Sigmoid colon (tissue), 7 donors: ENCODE measurements around the gene RHBDL2. TPM values are rescaled to one million over a fixed set of nuclear protein-coding genes. Genes with fewer than 3 reads are reported as not detected.

Experiments
- DNase-seq: peaks from one replicate; pipeline ENCODE4 v3.0.0-alpha.2; 2019
- H3K27ac ChIP-seq, 4 donors: fragments of 200-600 bp; sonication (generic); one replicate each; pipeline ENCODE4 v1.5.1; 2016 to 2019; ENCODE audit warnings: mild to moderate bottlenecking in 1 of 4
- H3K27me3 ChIP-seq, 3 donors: fragments of 200-600 bp; sonication (generic); one replicate each; pipeline ENCODE4 v1.5.1; 2019; ENCODE audit warnings: mild to moderate bottlenecking in 1 of 3
- H3K36me3 ChIP-seq, 4 donors: fragments of 200-600 bp; sonication (generic); one replicate each; pipeline ENCODE4 v1.5.1; 2016 to 2019
- H3K4me1 ChIP-seq, 4 donors: fragments of 200-600 bp; sonication (generic); one replicate each; pipeline ENCODE4 v1.5.1; 2017 to 2019
- H3K4me3 ChIP-seq, 4 donors: fragments of 200-600 bp; sonication (generic); one replicate each; pipeline ENCODE4 v1.5.1; 2017 to 2019; ENCODE audit warnings: mild to moderate bottlenecking in 2 of 4, moderate library complexity in 1 of 4
- H3K9me3 ChIP-seq, 4 donors: fragments of 200-600 bp in 3 of 4; sonication (generic) in 3 of 4; one replicate each; pipeline versions ENCODE4 v1.5.1 to v1.6.1; 2013 to 2019
- CTCF ChIP-seq, 4 experiments: fragments of 450-650 bp in 3 of 4; fragments of 200-600 bp in 1 of 4; IDR thresholded peaks; one replicate each; pipeline ENCODE4 v1.5.1; 2016 to 2019; ENCODE audit warnings: antibody characterized with exemption in 4 of 4, mild to moderate bottlenecking in 3 of 4, moderate library complexity in 2 of 4
- EP300 ChIP-seq, 4 donors: sonication (generic); formaldehyde crosslinking; IDR thresholded peaks; one replicate each; pipeline ENCODE4 v1.6.1; 2017; ENCODE audit warnings: antibody characterized with exemption in 4 of 4
- POLR2A ChIP-seq, 2 donors: fragments of 450-650 bp; IDR thresholded peaks; one replicate each; pipeline ENCODE4 v1.6.1; 2016; ENCODE audit warnings: antibody characterized with exemption in 2 of 2, mild to moderate bottlenecking in 2 of 2, moderate library complexity in 2 of 2
- POLR2AphosphoS5 ChIP-seq, 4 donors: sonication (generic); formaldehyde crosslinking; IDR thresholded peaks; one replicate each; pipeline ENCODE4 v1.6.1; 2017; ENCODE audit warnings: antibody characterized with exemption in 4 of 4
- WGBS, 2 donors: extraction: QIAGEN DNeasy Blood & Tissue Kit; methylation state at CpG; one replicate each; pipeline ENCODE4 v1.1.7; 2013; 5-methylcytosine and 5-hydroxymethylcytosine counted together
- intact Hi-C: fragments of 100-400 bp; cut with DNase I; formaldehyde crosslinking; loops from one replicate; pipeline ENCODE4 v1.15.1; 2023
- polyA plus RNA-seq, 3 donors: library from polyadenylated mRNA; stranded (reverse); fragments of 200-250 nt; gene quantifications; one replicate each; pipeline ENCODE4 v1.2.3, GENCODE V29; 2013
- total RNA-seq, 4 donors: library from RNA; depleted of rRNA; stranded (reverse); fragments of >200 nt; gene quantifications; one replicate each; pipeline ENCODE4 v1.1.0, GENCODE V29; 2016
- donor health status: healthy with polysubstance abuse.
- donor health status: Bipolar disorder and iron deficiency.
- donor health status: healthy.

The RHBDL2 gene
- total and polyA plus RNA-seq, 7 donors, result 0.55 to 24.9 (median 7.1) TPM; not detected in 3

DNA sequence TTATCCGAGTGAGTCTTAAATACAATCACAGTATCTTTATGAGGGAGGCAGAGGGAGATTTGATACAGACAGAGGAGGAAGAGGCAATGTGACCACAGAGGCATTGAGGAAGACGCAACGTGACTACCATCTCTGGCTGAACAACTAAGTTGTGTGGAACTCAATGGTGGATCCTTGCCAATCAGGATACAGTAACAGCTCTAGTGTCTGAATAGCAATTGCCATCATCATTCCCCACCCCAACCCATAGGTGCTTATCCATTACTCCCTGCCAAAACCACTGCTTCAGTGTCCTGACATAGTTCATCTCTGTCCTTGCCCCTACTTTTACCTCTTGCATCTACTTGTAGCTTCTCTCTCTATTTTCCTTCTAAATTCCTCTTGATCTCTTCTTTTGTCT lies 20.5 kb upstream of the RHBDL2 start:
- no peak for DNase-seq
- intact Hi-C loops, result no loop called here

GRCh38 chr1:38958967-38959366 lies 17.3 kb upstream of the RHBDL2 start:
- no peaks in the 10 kb centered on the region for H3K4me1 ChIP-seq
- intact Hi-C loops, result no loop called here
- no peaks in the 10 kb centered on the region for H3K9me3 ChIP-seq
- H3K36me3 ChIP-seq, result no peaks in the 10 kb centered on the region
- no peak for DNase-seq
- TF ChIP-seq EP300 (IDR thresholded peaks at IDR 0.05) (no peak), POLR2AphosphoS5 (IDR thresholded peaks at IDR 0.05) (no peak), POLR2A (IDR thresholded peaks at IDR 0.05) (no peak), CTCF (IDR thresholded peaks at IDR 0.05) (no peak)
- H3K4me3 ChIP-seq, result no peak overlapping the region
- 93 to 98% methylated on average over 2 of the region's 2 CpGs for whole genome bisulfite sequencing, 2 donors
- H3K27ac ChIP-seq, result no peak overlapping the region
- no peaks in the 10 kb centered on the region for H3K27me3 ChIP-seq

More for the DNA sequence above, 20.5 kb upstream of the RHBDL2 start:
- Histone ChIP-seq H3K27me3 (no peaks in the 10 kb centered on the region), H3K27ac (no peak overlapping the region), H3K36me3 (no peaks in the 10 kb centered on the region), H3K4me3 (no peak overlapping the region), H3K9me3 (no peaks in the 10 kb centered on the region), H3K4me1 (no peaks in the 10 kb centered on the region)
- TF ChIP-seq CTCF (IDR thresholded peaks at IDR 0.05) (no peak), POLR2AphosphoS5 (IDR thresholded peaks at IDR 0.05) (no peak), POLR2A (IDR thresholded peaks at IDR 0.05) (no peak), EP300 (IDR thresholded peaks at IDR 0.05) (no peak)
- 75 to 80% methylated on average over 3 of the region's 3 CpGs for WGBS, 2 donors

- H3K27me3 ChIP-seq, result no peaks in the 10 kb centered on the region
- no peak overlapping the region for H3K4me3 ChIP-seq
- no peaks in the 10 kb centered on the region for H3K9me3 ChIP-seq
- no peak overlapping the region for H3K27ac ChIP-seq
- no peaks in the 10 kb centered on the region for H3K4me1 ChIP-seq
- TF ChIP-seq POLR2A (IDR thresholded peaks at IDR 0.05) (no peak), CTCF (IDR thresholded peaks at IDR 0.05) (no peak), EP300 (IDR thresholded peaks at IDR 0.05) (no peak), POLR2AphosphoS5 (IDR thresholded peaks at IDR 0.05) (no peak)
- DNase-seq, result no peak
- intact Hi-C loops, result no loop called here
- no peaks in the 10 kb centered on the region for H3K36me3 ChIP-seq
- 48 to 59% methylated on average over 4 of the region's 4 CpGs for WGBS, 2 donors
Observed at GRCh38 chr1:38953433-38953860, 11.8 kb upstream of the RHBDL2 start.

DNA sequence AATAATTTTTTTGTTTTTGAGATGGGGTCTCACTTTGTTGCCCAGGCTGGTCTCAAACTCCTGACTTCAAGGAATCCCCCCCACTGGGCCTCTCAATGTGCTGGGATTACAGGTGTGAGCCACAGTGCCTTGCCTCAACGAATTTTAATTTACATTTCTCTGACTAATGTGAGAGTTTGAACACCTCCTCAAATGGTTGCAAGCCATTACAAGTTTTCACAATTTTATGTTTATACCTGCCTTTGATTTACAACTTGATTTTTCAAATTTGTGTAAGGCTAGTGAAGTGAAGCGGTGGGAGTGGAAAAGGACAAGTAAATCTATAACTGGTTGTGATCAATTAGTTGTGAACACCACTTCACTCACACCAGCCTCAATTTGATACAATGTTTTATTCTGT lies 8.9 kb upstream of the RHBDL2 start:
- 50 to 68% methylated on average over 2 of the region's 2 CpGs for WGBS, 2 donors
- no peak for TF ChIP-seq EP300 (IDR thresholded peaks at IDR 0.05)
- TF ChIP-seq CTCF (IDR thresholded peaks at IDR 0.05), result no peak
- TF ChIP-seq POLR2A (IDR thresholded peaks at IDR 0.05), result no peak
- intact Hi-C loops, result no loop called here
- Histone ChIP-seq H3K36me3 (no peaks in the 10 kb centered on the region), H3K27ac (no peak overlapping the region), H3K4me1 (no peaks in the 10 kb centered on the region), H3K9me3 (no peaks in the 10 kb centered on the region), H3K27me3 (no peaks in the 10 kb centered on the region), H3K4me3 (no peak overlapping the region)
- DNase-seq, result no peak

DNA sequence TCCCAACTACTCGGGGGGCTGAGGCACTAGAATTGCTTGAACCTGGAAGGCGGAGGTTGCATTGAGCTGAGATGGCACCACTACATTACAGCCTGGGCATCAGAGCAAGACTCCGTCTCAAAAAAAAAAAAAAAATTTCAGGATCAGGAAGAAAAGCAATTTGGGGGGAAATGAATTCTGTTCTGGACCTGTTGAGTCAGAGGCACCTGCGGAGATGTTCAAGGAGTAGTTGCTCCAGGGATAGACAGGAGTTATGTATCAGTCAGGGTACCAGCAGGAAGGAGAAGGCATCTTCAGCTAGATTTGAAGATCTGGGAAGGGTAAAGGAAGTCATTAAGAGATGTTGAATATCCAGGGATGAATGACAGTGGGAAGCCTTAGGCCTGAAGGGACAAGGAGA lies 2.9 kb upstream of the RHBDL2 start:
- intact Hi-C loops, result no loop called here
- Histone ChIP-seq H3K9me3 (no peaks in the 10 kb centered on the region), H3K36me3 (no peaks in the 10 kb centered on the region), H3K27me3 (no peaks in the 10 kb centered on the region), H3K4me1 (peaks cover 0 to 13% (median 10%) of the 10 kb centered on the region in 4 donors), H3K27ac (no peak overlapping the region), H3K4me3 (no peak overlapping the region)
- no peak for DNase-seq
- no peak for TF ChIP-seq CTCF (IDR thresholded peaks at IDR 0.05)
- TF ChIP-seq POLR2A (IDR thresholded peaks at IDR 0.05), result no peak
- no peak for TF ChIP-seq POLR2AphosphoS5 (IDR thresholded peaks at IDR 0.05)
- TF ChIP-seq EP300 (IDR thresholded peaks at IDR 0.05), result no peak
- 94 to 96% methylated on average over 4 of the region's 4 CpGs for WGBS, 2 donors
